Measurements from ENCODE around the gene BMP8A.

- TF ChIP-seq CTCF (IDR thresholded peaks at IDR 0.05; ENCODE audit: insufficient read depth, low read length) (no peak), REST (IDR thresholded peaks at IDR 0.05; ENCODE audit: insufficient replicate concordance, low read depth) (no peak), SPI1 (IDR thresholded peaks at IDR 0.05; ENCODE audit: borderline replicate concordance, low read depth) (no peak), GABPA (IDR thresholded peaks at IDR 0.05; ENCODE audit: low read depth) (no peak), POLR2AphosphoS5 (IDR thresholded peaks at IDR 0.05; ENCODE audit: low read depth) (no peak)
These were observed 38.9 kb upstream of the BMP8A start for GRCh38 chr1:39452540-39452939.
